ENCODE data around the gene GDPGP1. TPM values are rescaled to one million over a fixed set of nuclear protein-coding genes. Genes with fewer than 3 reads are reported as not detected.

The GDPGP1 gene
- total RNA-seq, 1 donor from 2014 or later, result 11.2 TPM

DNA sequence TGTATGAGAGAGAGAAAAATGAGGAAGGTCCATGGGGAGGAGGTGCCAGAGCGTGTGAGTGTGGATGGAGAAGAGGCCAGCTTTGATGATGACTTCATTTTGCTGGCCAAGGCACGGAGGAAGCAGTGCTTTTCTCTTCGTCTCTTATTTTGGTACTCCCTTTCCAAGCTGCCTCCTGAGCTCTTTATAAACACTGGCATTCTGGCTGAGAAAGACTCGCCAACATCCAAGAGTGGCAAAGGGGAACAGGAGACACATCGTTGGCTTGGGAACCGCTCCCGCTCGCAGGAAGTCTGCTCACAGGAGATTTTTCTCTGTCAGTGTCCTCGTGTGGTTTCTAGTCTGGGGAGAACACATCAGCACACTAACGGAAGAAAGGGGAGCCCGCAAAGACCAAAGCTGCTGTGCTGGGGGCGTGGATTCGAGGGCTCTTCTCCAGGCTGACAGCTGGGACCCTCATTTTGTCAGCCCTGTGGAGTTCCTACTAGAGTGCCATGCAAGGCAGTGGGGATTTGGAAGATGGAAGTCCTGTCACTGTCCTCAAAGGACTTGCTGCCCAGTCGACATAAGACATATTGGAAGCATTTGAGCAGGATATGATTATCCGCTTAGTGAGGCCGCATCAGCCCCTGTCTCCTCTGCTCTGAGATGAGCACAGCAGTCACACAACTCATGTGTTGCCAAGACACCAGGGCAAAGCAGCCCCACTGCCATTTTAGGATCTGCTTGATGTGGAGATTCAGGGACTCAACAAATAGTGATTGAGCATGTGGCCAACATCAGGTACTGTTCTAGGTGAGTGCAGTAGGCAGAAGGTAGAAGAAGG, 40.8 kb upstream of the GDPGP1 start:
- Histone ChIP-seq H3K9me3 (no peaks in the 10 kb centered on the region), H3K27ac (peak overlapping the region; percentile 8), H3K27me3 (no peaks in the 10 kb centered on the region), H3K36me3 (no peaks in the 10 kb centered on the region), H3K4me3 (no peak overlapping the region), H3K4me1 (peaks cover 27% of the 10 kb centered on the region)
- DNase-seq (no peak), ATAC-seq (peak; percentile 27)
- intact Hi-C loops (cut with DNase I), result no loop called here
- TF ChIP-seq, protein P1, sequence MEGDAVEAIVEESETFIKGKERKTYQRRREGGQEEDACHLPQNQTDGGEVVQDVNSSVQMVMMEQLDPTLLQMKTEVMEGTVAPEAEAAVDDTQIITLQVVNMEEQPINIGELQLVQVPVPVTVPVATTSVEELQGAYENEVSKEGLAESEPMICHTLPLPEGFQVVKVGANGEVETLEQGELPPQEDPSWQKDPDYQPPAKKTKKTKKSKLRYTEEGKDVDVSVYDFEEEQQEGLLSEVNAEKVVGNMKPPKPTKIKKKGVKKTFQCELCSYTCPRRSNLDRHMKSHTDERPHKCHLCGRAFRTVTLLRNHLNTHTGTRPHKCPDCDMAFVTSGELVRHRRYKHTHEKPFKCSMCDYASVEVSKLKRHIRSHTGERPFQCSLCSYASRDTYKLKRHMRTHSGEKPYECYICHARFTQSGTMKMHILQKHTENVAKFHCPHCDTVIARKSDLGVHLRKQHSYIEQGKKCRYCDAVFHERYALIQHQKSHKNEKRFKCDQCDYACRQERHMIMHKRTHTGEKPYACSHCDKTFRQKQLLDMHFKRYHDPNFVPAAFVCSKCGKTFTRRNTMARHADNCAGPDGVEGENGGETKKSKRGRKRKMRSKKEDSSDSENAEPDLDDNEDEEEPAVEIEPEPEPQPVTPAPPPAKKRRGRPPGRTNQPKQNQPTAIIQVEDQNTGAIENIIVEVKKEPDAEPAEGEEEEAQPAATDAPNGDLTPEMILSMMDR (IDR thresholded peaks at IDR 0.05), result no peak

DNA sequence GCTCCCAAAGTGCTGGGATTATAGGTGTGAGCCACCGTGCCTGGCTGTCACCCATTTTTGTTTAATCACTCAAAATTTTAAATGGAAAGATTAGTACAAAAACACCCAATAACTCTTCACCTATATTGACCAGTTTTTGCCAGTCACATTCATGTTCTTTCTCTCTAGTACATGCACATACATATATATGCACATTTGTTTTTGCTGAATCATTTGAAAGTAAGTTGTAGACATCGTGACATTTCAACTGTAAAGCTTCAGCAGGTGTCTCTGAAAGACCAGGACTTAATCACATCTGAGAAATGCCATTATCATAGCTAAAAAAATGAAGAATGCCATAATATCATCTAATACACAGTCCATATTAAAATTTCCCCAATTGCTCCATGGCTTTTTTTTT, 39.4 kb upstream of the GDPGP1 start:
- intact Hi-C loops (cut with DNase I), result no loop called here
- no peak for DNase-seq
- Histone ChIP-seq H3K4me1 (peaks cover 27% of the 10 kb centered on the region), H3K27me3 (no peaks in the 10 kb centered on the region), H3K9me3 (no peaks in the 10 kb centered on the region), H3K4me3 (no peak overlapping the region), H3K27ac (no peak overlapping the region), H3K36me3 (no peaks in the 10 kb centered on the region)
- TF ChIP-seq, protein P1 (IDR thresholded peaks at IDR 0.05), result no peak
- ATAC-seq, result no peak

- Histone ChIP-seq H3K9me3 (no peaks in the 10 kb centered on the region), H3K4me3 (peak overlapping the region; percentile 85), H3K27me3 (no peaks in the 10 kb centered on the region), H3K27ac (peak overlapping the region; percentile 78), H3K36me3 (no peaks in the 10 kb centered on the region), H3K4me1 (peaks cover 17% of the 10 kb centered on the region)
- TF ChIP-seq, protein P1 (IDR thresholded peaks at IDR 0.05), result no peak
- DNase-seq (no peak), ATAC-seq (peak; percentile 2)
- intact Hi-C loops (cut with DNase I), result no loop called here
Measured at GRCh38 chr15:90200534-90201129, 33.4 kb upstream of the GDPGP1 start.

GRCh38 chr15:90201130-90201943, 32.7 kb upstream of the GDPGP1 start, which contains the start of gene SEMA4B:
TSS of gene SEMA4B (plus strand) at chr15:90201330. CDS start at chr15:90201579, 249 bp downstream.
- ATAC-seq, result peak; percentile 93
- H3K4me3 ChIP-seq, result peak within 1 kb of the TSS; percentile 85
- peak within 1 kb of the TSS; percentile 78 for H3K27ac ChIP-seq
- TF ChIP-seq, protein P1 (IDR thresholded peaks at IDR 0.05), result no peak
- no peaks in the 10 kb centered on the region for H3K27me3 ChIP-seq
- no peaks in the 10 kb centered on the region for H3K36me3 ChIP-seq
- intact Hi-C loops (cut with DNase I), result no loop called here
- peaks cover 17% of the 10 kb centered on the region for H3K4me1 ChIP-seq
- DNase-seq, result peak; percentile 89
- H3K9me3 ChIP-seq, result no peaks in the 10 kb centered on the region

DNA sequence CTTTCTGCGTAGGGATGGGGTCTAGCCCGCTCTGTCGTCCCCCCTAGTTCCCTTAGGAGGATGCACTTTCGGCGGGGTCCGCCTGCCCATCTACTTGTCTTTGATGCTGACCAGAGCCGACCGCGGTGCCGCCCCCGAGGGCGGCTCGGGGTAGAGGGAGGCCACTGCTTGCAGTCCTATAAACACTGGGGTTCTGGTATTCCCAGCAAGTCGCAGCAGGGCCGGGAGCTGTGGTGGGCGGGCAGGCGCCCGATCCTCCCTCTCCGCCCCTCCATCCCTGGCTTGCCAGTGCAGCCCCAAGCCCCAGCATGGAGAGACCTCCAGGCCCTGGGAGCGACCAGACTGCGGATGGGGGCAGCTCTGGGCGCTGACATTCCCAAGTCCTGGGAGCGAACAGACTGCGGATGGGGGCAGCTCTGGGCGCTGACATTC, 32.0 kb upstream of the GDPGP1 start:
- DNase-seq, result no peak
- peak overlapping the region; percentile 78 for H3K27ac ChIP-seq
- intact Hi-C loops (cut with DNase I), result no loop called here

More for the DNA sequence above, 32.0 kb upstream of the GDPGP1 start:
- Histone ChIP-seq H3K27me3 (no peaks in the 10 kb centered on the region), H3K4me1 (peaks cover 17% of the 10 kb centered on the region), H3K36me3 (peaks cover 5% of the 10 kb centered on the region), H3K4me3 (peak overlapping the region; percentile 85), H3K9me3 (no peaks in the 10 kb centered on the region)
- no peak for ATAC-seq
- TF ChIP-seq, protein P1 (IDR thresholded peaks at IDR 0.05), result no peak

All from upper lobe of right lung (tissue), 1 donor.